Fibroblast of pulmonary artery (primary cell): ENCODE results near the gene EMC7.

Experiments
- DNase-seq: peaks from one replicate; pipeline ENCODE4 v3.0.0-alpha.2; 2010; ENCODE audit warnings: low read depth
- H3K4me3 ChIP-seq: replicated peaks from 2 replicates; pipeline ENCODE4 v1.5.1; 2011; ENCODE audit warnings: low read depth, mild to moderate bottlenecking, control low read depth, low read length, moderate library complexity
- CTCF ChIP-seq: IDR thresholded peaks from 2 replicates; pipeline ENCODE4 v1.5.1; 2011; ENCODE audit warnings: mild to moderate bottlenecking, control low read depth, low read length, inconsistent platforms; ENCODE audit errors: missing control alignments

EMC7 gene

GRCh38 chr15:34085746-34086145 is 15.9 kb downstream of the EMC7 start:
- no peak for DNase-seq
- TF ChIP-seq CTCF, result no peak
- no peak overlapping the region for H3K4me3 ChIP-seq

DNA sequence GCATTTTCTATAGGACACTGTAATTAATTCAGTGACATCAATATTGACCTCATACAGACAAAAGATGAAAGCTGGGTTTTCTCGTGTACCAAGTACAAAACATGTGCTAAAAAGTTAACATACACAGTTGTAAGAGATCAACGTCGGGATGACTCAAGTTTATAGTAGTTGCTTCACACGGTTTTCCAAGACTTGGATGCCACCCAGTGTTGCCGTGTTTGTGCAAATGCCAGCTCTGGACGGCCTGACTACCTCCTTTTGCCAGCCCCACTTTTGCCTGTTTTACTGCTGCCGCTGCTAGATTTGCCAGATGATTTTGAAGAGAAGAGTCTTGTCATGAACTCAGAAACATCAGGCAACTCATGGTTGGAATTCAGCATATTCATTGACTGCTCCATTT is 17.6 kb downstream of the EMC7 start:
- no peak overlapping the region for H3K4me3 ChIP-seq
- TF ChIP-seq CTCF, result no peak
- peak; percentile 21 for DNase-seq

DNA sequence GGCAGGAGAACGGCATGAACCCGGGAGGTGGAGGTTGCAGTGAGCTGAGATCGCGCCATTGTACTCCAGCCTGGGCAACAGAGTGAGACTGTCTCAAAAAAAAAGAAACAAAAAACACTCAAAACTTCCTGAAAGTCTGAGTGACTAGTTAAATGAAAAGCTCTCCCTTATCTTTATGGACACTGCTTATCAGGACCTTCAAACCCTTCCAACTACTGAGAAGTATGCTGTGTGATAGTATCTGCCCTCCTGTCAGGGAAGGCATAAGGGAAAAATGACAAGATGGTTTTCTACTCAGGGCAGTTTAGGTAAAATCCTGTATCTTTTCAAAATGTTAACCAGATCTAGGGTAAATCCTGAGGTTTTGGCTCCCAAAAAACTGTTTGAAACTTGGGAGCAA is 21.8 kb downstream of the EMC7 start:
- no peak for DNase-seq
- no peak overlapping the region for H3K4me3 ChIP-seq
- TF ChIP-seq CTCF, result no peak

DNA sequence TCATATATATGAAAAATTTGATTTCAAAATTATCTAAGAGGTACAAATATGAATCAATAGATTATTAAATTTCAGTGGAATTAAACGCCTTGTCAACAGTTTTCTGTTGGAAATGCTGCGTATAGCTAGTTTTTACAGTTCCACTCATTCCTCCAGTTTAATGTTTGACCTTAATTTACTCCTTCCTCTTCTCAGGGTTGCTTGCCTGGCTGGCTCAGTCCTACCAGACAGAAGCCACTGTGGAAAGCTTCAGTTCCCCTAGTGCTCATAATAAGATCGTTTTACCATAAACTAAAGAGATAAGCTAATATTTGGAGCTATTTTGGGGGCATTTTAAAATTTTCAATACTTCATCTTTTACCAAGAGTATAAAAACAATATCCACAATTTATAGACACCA is 22.8 kb downstream of the EMC7 start:
- H3K4me3 ChIP-seq, result no peak overlapping the region
- no peak for DNase-seq
- TF ChIP-seq CTCF, result no peak

DNA sequence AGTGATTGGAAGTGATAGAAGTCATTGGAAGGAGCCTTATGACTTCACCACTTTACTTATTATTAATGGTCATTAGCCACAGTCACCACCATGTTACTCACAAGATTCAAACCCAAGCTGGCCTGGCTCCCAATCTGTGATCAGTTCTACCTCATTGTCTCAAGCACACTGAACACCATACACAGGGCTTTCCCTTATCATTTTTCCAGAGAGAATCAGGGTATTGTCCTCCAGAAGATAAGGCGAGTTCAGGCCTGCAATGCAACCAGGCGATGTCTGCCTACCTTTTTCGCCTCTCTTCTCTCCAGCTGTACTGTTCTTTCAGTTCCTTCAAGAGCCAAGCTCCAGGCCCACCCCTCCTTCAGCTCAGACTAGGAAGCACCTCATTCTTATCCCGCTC is 24.9 kb downstream of the EMC7 start:
- TF ChIP-seq CTCF, result no peak
- H3K4me3 ChIP-seq, result no peak overlapping the region
- no peak for DNase-seq

DNA sequence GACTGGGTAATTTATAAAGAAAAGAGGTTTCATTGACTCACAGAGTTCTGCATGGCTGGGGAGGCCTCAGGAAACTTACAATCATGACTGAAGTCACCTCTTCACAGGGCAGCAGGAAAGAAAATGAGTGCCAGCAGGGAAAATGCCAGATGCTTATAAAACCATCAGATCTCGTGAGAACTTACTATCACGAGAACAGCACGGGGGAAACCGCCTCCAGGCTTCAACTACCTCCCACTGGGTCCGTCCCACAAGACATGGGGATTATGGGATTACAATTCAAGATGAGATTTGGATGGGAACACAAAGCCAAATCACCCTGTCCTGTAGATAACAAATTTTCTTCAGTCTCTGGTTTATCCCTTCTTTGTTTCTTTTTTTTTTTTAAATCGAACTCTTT is 31.7 kb downstream of the EMC7 start:
- no peak for DNase-seq
- no peak for TF ChIP-seq CTCF
- H3K4me3 ChIP-seq, result no peak overlapping the region

- no peak for TF ChIP-seq CTCF
- H3K4me3 ChIP-seq, result no peak overlapping the region
- no peak for DNase-seq
Measured at GRCh38 chr15:34065941-34066340, 35.7 kb downstream of the EMC7 start.
